H1 (cell line): ENCODE data around the gene BSPRY. TPM values are rescaled to one million over a fixed set of nuclear protein-coding genes. Genes with fewer than 3 reads are reported as not detected.

Source experiments
- CTCF ChIA-PET: fragments of 300-600 bp; sonication (Branson Sonifier 250); formaldehyde crosslinking; loops from one replicate; lab custom pipeline; 2021; ENCODE audit not compliant: partially characterized antibody; lab: Charles Lee
- POLR2A ChIA-PET: fragments of 300-600 bp; sonication (Branson Sonifier 250); formaldehyde crosslinking; loops from one replicate; lab custom pipeline; 2021; ENCODE audit warnings: inconsistent platforms; ENCODE audit not compliant: partially characterized antibody; lab: Charles Lee
- DNase-seq, 2 experiments: peaks; one replicate each; pipeline versions ENCODE4 v3.0.0 to v3.0.0-alpha.2; 2010 to 2022; ENCODE audit warnings: low spot score in 2 of 2, low read depth in 1 of 2, mixed read lengths in 1 of 2
- FAIRE-seq: peaks from 2 replicates; lab custom pipeline; 2011; peaks lifted over from hg19 to GRCh38; lab: Jason Lieb, UNC
- H2AFZ ChIP-seq: 2 replicates; pipeline ENCODE4 v1.8.1; 2012; ENCODE audit warnings: low read length, inconsistent platforms
- H2AK5ac ChIP-seq: 2 replicates; pipeline ENCODE4 v1.6.1; 2013; ENCODE audit warnings: low read depth, low read length
- H2BK120ac ChIP-seq: replicated peaks from 2 replicates; pipeline ENCODE3; 2013; ENCODE audit warnings: low read depth, low read length, inconsistent platforms
- H2BK12ac ChIP-seq: 2 replicates; pipeline ENCODE4 v1.6.1; 2013; ENCODE audit warnings: low read depth, low read length
- H2BK15ac ChIP-seq: 2 replicates; pipeline ENCODE4 v1.6.1; 2013; ENCODE audit warnings: low read length
- H2BK20ac ChIP-seq: 2 replicates; pipeline ENCODE4 v1.6.1; 2013; ENCODE audit warnings: low read length
- H2BK5ac ChIP-seq: 2 replicates; pipeline ENCODE4 v1.6.1; 2013; ENCODE audit warnings: low read depth, low read length
- H3K14ac ChIP-seq: 2 replicates; pipeline ENCODE4 v1.6.1; 2013; ENCODE audit warnings: inconsistent platforms; ENCODE audit not compliant: insufficient read length
- H3K18ac ChIP-seq: 2 replicates; pipeline ENCODE4 v1.6.1; 2013; ENCODE audit warnings: low read length; ENCODE audit errors: extremely low read depth
- H3K23ac ChIP-seq: 2 replicates; pipeline ENCODE4 v1.6.1; 2013; ENCODE audit warnings: inconsistent platforms; ENCODE audit not compliant: insufficient read length
- H3K23me2 ChIP-seq: 2 replicates; pipeline ENCODE4 v1.6.1; 2013; ENCODE audit warnings: low read depth, low read length
- H3K27ac ChIP-seq: 2 replicates; pipeline ENCODE4 v1.6.1; 2011; ENCODE audit warnings: low read depth, low read length, inconsistent platforms
- H3K27me3 ChIP-seq, 4 experiments: replicated peaks in 1 of 4; 1 replicate in 1 of 4; 2 replicates in 3 of 4; pipeline versions ENCODE4 v1.6.1 to v1.8.1; 2011 to 2013; ENCODE audit warnings: low read length in 3 of 4, mild to moderate bottlenecking in 3 of 4, inconsistent platforms in 2 of 4, mixed read lengths in 2 of 4, moderate library complexity in 1 of 4; ENCODE audit not compliant: control insufficient read depth in 3 of 4, insufficient read depth in 3 of 4; ENCODE audit errors: extremely low read depth in 1 of 4
- H3K36me3 ChIP-seq, 4 experiments: 2 replicates each; pipeline versions ENCODE4 v1.6.1 to v1.8.1; 2011 to 2013; ENCODE audit warnings: mild to moderate bottlenecking in 4 of 4, low read length in 3 of 4, moderate library complexity in 2 of 4, control low read depth in 1 of 4, inconsistent platforms in 1 of 4; ENCODE audit not compliant: insufficient read depth in 4 of 4, control insufficient read depth in 2 of 4
- H3K4ac ChIP-seq: replicated peaks from 2 replicates; pipeline ENCODE3; 2013; ENCODE audit warnings: low read length, low read depth, mixed read lengths, inconsistent platforms; ENCODE audit not compliant: insufficient read length
- H3K4me1 ChIP-seq, 4 experiments: replicated peaks in 1 of 4; 1 replicate in 1 of 4; 2 replicates in 3 of 4; pipeline versions ENCODE4 v1.6.1 to v1.8.1; 2011 to 2013; ENCODE audit warnings: low read length in 3 of 4, inconsistent platforms in 2 of 4, mixed read lengths in 1 of 4; ENCODE audit not compliant: insufficient read depth in 4 of 4, control insufficient read depth in 3 of 4
- H3K4me2 ChIP-seq, 2 experiments: 2 replicates each; pipeline versions ENCODE4 v1.6.1 to v1.8.1; 2011 to 2013; ENCODE audit warnings: low read depth in 2 of 2, low read length in 2 of 2, control low read depth in 1 of 2, inconsistent platforms in 1 of 2, mild to moderate bottlenecking in 1 of 2; ENCODE audit not compliant: insufficient read depth in 1 of 2
- H3K4me3 ChIP-seq, 4 experiments: fragments of 200-600, 300-600 bp in 1 of 4; sonication (generic), shearing (Covaris generic), sonication (Bioruptor Twin) in 1 of 4; 2 replicates each; pipeline versions ENCODE4 v1.5.1 to v1.8.1; 2011 to 2016; ENCODE audit warnings: low read length in 4 of 4, low read depth in 3 of 4, control low read depth in 2 of 4, inconsistent platforms in 2 of 4, mild to moderate bottlenecking in 2 of 4, mixed read lengths in 1 of 4, moderate library complexity in 1 of 4; ENCODE audit not compliant: insufficient read depth in 2 of 4; ENCODE audit errors: extremely low read depth in 1 of 4
- H3K56ac ChIP-seq: replicated peaks from 2 replicates; pipeline ENCODE3; 2013; ENCODE audit warnings: low read depth, mild to moderate bottlenecking, mixed read lengths, low read length, inconsistent platforms; ENCODE audit not compliant: insufficient read length
- H3K79me1 ChIP-seq: 2 replicates; pipeline ENCODE4 v1.6.1; 2013; ENCODE audit warnings: low read depth, low read length, control low read depth
- H3K79me2 ChIP-seq, 2 experiments: 2 replicates each; pipeline versions ENCODE4 v1.6.1 to v1.8.1; 2012 to 2013; ENCODE audit warnings: low read length in 2 of 2, mild to moderate bottlenecking in 2 of 2, inconsistent platforms in 1 of 2; ENCODE audit not compliant: insufficient read depth in 2 of 2, control insufficient read depth in 1 of 2
- H3K9ac ChIP-seq, 4 experiments: replicated peaks in 1 of 4; 1 replicate in 1 of 4; 2 replicates in 3 of 4; pipeline versions ENCODE4 v1.6.1 to v1.8.1; 2011 to 2013; ENCODE audit warnings: low read depth in 3 of 4, low read length in 3 of 4, control low read depth in 2 of 4, mild to moderate bottlenecking in 2 of 4, moderate library complexity in 2 of 4, inconsistent platforms in 1 of 4; ENCODE audit errors: extremely low read depth in 1 of 4
- H3K9me3 ChIP-seq, 2 experiments: 2 replicates each; pipeline versions ENCODE4 v1.6.1 to v1.8.1; 2012 to 2013; ENCODE audit warnings: mild to moderate bottlenecking in 2 of 2, moderate library complexity in 2 of 2, control low read depth in 1 of 2, inconsistent platforms in 1 of 2, low read depth in 1 of 2, low read length in 1 of 2, mixed read lengths in 1 of 2; ENCODE audit not compliant: insufficient read depth in 2 of 2
- H4K20me1 ChIP-seq, 2 experiments: replicated peaks in 1 of 2; 2 replicates each; pipeline versions ENCODE3 to v1.8.1; 2011 to 2013; ENCODE audit warnings: inconsistent platforms in 2 of 2, low read length in 2 of 2, mild to moderate bottlenecking in 1 of 2; ENCODE audit not compliant: insufficient read depth in 2 of 2, control insufficient read depth in 1 of 2
- H4K5ac ChIP-seq: 2 replicates; pipeline ENCODE4 v1.6.1; 2013; ENCODE audit warnings: low read length, low read depth, mixed read lengths, inconsistent platforms; ENCODE audit not compliant: insufficient read length
- H4K8ac ChIP-seq: 2 replicates; pipeline ENCODE4 v1.8.0; 2013; ENCODE audit warnings: mild to moderate bottlenecking, moderate library complexity, low read length, inconsistent platforms; ENCODE audit not compliant: insufficient read depth; ENCODE audit errors: extremely low read depth
- H4K91ac ChIP-seq: replicated peaks from 2 replicates; pipeline ENCODE3; 2013; ENCODE audit warnings: low read length, mixed read lengths, inconsistent platforms; ENCODE audit not compliant: insufficient read length
- ATF3 ChIP-seq: IDR thresholded peaks from 2 replicates; pipeline ENCODE4 v1.6.1; 2011; ENCODE audit warnings: low read depth, mild to moderate bottlenecking, low read length; ENCODE audit not compliant: insufficient read depth
- BACH1 ChIP-seq: IDR thresholded peaks from 2 replicates; pipeline ENCODE4 v1.6.1; 2012; ENCODE audit warnings: low read length, improper control_type of control experiment
- CHD2 ChIP-seq: IDR thresholded peaks from 2 replicates; pipeline ENCODE4 v1.6.1; 2012; ENCODE audit warnings: low read length, improper control_type of control experiment
- CTCF ChIP-seq, 3 experiments: IDR thresholded peaks; 1 replicate in 2 of 3; 2 replicates in 1 of 3; pipeline versions ENCODE4 v1.5.1 to v1.6.1; 2011; ENCODE audit warnings: low read length in 3 of 3, mild to moderate bottlenecking in 3 of 3, inconsistent platforms in 2 of 3, low read depth in 1 of 3, moderate library complexity in 1 of 3; ENCODE audit not compliant: insufficient read depth in 1 of 3; ENCODE audit errors: control extremely low read depth in 1 of 3
- GABPA ChIP-seq: IDR thresholded peaks from 2 replicates; pipeline ENCODE4 v1.6.1; 2011; ENCODE audit warnings: mild to moderate bottlenecking, low read length, moderate library complexity, borderline replicate concordance; ENCODE audit not compliant: insufficient read depth
- KDM4A ChIP-seq: IDR thresholded peaks from one replicate; pipeline ENCODE4 v1.7.1; 2012; ENCODE audit warnings: low read depth, mild to moderate bottlenecking, moderate library complexity, low read length, inconsistent platforms; ENCODE audit not compliant: severe bottlenecking
- MAX ChIP-seq: IDR thresholded peaks from 2 replicates; pipeline ENCODE4 v1.6.1; 2012; ENCODE audit warnings: inconsistent platforms
- whole genome bisulfite sequencing, 2 experiments: shearing (Covaris generic) in 1 of 2; methylation state at CpG; one replicate each; pipeline versions ENCODE4 v1.1.6 to v1.1.7; 2013 to 2015; ENCODE audit warnings: low lambda C conversion rate in 2 of 2, mixed read lengths in 2 of 2, inconsistent platforms in 1 of 2, low coverage in 1 of 2, missing lambda C conversion rate in 1 of 2; ENCODE audit not compliant: insufficient replicate concordance in 2 of 2, insufficient coverage in 1 of 2, insufficient read length in 1 of 2; ENCODE audit errors: extremely low coverage in 1 of 2, missing lambda C conversion rate in 1 of 2; 5-methylcytosine and 5-hydroxymethylcytosine counted together
- polyA plus RNA-seq, 7 experiments: library from polyadenylated mRNA; depleted of rRNA in 3 of 7; stranded (reverse) in 5 of 7; unstranded in 2 of 7; fragments of >200 nt in 5 of 7; fragments of 200-250 nt in 2 of 7; gene quantifications; 1 replicate in 5 of 7; 2 replicates in 1 of 7; 4 replicates in 1 of 7; pipeline versions ENCODE4 v1.2.1 to v1.2.3, GENCODE V29; 2011 to 2013; ENCODE audit warnings: missing spikeins in 2 of 7, mixed read lengths in 2 of 7
- total RNA-seq: library from RNA; stranded (reverse); fragmentation: NEBNext Ultra II Directional; extraction: Animal tissue kit (Norgen Biotek cat#: 25700); gene quantifications from 2 replicates; pipeline ENCODE4 v1.2.1, GENCODE V29; 2021

The BSPRY gene
- total and polyA plus RNA-seq, 2 of the 8 experiments (the other 6 are each of a cell fraction or from before 2014, with no cell fraction given), result 5.5 to 10.9 TPM

GRCh38 chr9:113350937-113351336 is 1.6 kb downstream of the BSPRY start:
- ChIA-PET POLR2A (interaction anchor here (0.8 to 2.8 kb wide), 9 partner anchors 9 to 59 kb away, joined by 3 to 11 read pairs (median 4); partner anchors contain the start of genes C9orf43, HDHD3, POLE3 and WDR31), CTCF (interaction anchor here (0.9 to 4.0 kb wide), 11 partner anchors 8 to 731 kb away, joined by 3 to 12 read pairs (median 4); partner anchors contain the start of genes CDC26, PRPF4 and WDR31)
- no peak overlapping the region for H3K56ac ChIP-seq
- peaks cover 0 to 14% (median 2%) of the 10 kb centered on the region in 4 experiments; a peak in 5 of 7 replicates for H3K27me3 ChIP-seq
- H3K9me3 ChIP-seq, result no peaks in the 10 kb centered on the region
- H3K9ac ChIP-seq, result no peak overlapping the region
- no peak overlapping the region for H3K27ac ChIP-seq
- TF ChIP-seq KDM4A (no peak), CTCF (IDR thresholded peaks at IDR 0.05; ENCODE audit: control extremely low read depth in 1 of 3, insufficient read depth in 1 of 3, low read depth in 1 of 3, low read length in 3 of 3) (no peak), GABPA (no peak), CHD2 (no peak), ATF3 (no peak), MAX (no peak), BACH1 (no peak)
- peaks cover 11% of the 10 kb centered on the region; the same call in 1 of the 2 replicates for H3K23me2 ChIP-seq
- H2BK20ac ChIP-seq, result no peak overlapping the region
- no peak overlapping the region for H3K4me3 ChIP-seq
- no peak overlapping the region for H3K18ac ChIP-seq
- WGBS, 2 experiments, result 84% methylated on average over 6 of the region's 6 CpGs; no CpG with 5 or more reads in 1 of the 2 experiments
- H3K4me2 ChIP-seq, result peak overlapping the region in 1 of 2 experiments; percentile 86; a peak in 2 of 4 replicates
- peaks cover 0 to 2% of the 10 kb centered on the region in 2 experiments for H4K20me1 ChIP-seq
- FAIRE-seq, result no peak
- H3K14ac ChIP-seq, result no peak overlapping the region
- H2BK120ac ChIP-seq, result no peak overlapping the region
- H4K5ac ChIP-seq, result no peak overlapping the region
- H3K79me2 ChIP-seq, result no peaks in the 10 kb centered on the region
- H2AFZ ChIP-seq, result no peak overlapping the region
- H3K36me3 ChIP-seq, result no peaks in the 10 kb centered on the region
- no peak overlapping the region for H2BK5ac ChIP-seq
- H4K8ac ChIP-seq, result no peak overlapping the region
- no peak overlapping the region for H3K4ac ChIP-seq
- H3K23ac ChIP-seq, result no peak overlapping the region
- no peak overlapping the region for H4K91ac ChIP-seq
- H2AK5ac ChIP-seq, result no peak overlapping the region
- no peak overlapping the region for H2BK12ac ChIP-seq
- H2BK15ac ChIP-seq, result no peak overlapping the region
- peaks cover 5 to 14% (median 10%) of the 10 kb centered on the region in 4 experiments for H3K4me1 ChIP-seq
- no peak for DNase-seq
- no peaks in the 10 kb centered on the region; the same call in none of the 2 replicates for H3K79me1 ChIP-seq
